ENCODE results near the gene AXDND1.
"Not testable (repeated sequence)": the region's sequence is repeated elsewhere in the genome, so short reads cannot be mapped to it uniquely, and the experiment has no call there.

The AXDND1 gene

GRCh38 chr1:179465661-179466060 lies 99.9 kb downstream of the AXDND1 start:
- DNase-seq (ENCODE audit: low read depth) = not testable (repeated sequence)

DNA sequence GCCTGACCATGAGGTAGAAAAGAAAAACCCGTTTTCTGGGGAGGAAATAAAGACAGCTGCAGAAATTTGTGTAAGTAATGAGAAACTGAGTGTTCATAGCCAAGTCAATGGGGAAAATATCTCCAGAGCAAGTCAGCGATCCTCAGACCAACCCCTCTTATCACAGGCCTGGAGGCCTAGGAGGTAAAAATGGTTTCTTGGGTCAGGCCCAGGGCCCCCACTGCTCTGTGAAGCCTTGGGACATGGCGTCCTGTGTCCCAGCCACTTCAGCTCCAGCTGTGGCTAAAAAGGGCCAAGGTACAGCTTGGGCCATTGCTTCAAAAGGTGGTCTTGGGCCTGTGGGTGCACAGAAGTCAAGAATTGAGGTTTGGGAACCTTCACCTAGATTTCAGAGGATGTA lies 108.9 kb downstream of the AXDND1 start:
- no peak for DNase-seq (ENCODE audit: low read depth)

GRCh38 chr1:179476484-179476883 lies 110.7 kb downstream of the AXDND1 start:
- DNase-seq (ENCODE audit: low read depth) = no peak

GRCh38 chr1:179478370-179478769 lies 112.6 kb downstream of the AXDND1 start:
- DNase-seq (ENCODE audit: low read depth) = no peak

GRCh38 chr1:179490611-179491010 lies 124.8 kb downstream of the AXDND1 start:
- no peak for DNase-seq (ENCODE audit: low read depth)

GRCh38 chr1:179493323-179493722 lies 127.6 kb downstream of the AXDND1 start:
- DNase-seq (ENCODE audit: low read depth) = no peak

- DNase-seq (ENCODE audit: low read depth) = no peak
Observed at GRCh38 chr1:179506199-179506598, 140.4 kb downstream of the AXDND1 start.

GRCh38 chr1:179509384-179509783 lies 143.6 kb downstream of the AXDND1 start:
- no peak for DNase-seq (ENCODE audit: low read depth)

- DNase-seq (ENCODE audit: low read depth) = no peak
Observed at GRCh38 chr1:179510038-179510437, 144.3 kb downstream of the AXDND1 start.

DNA sequence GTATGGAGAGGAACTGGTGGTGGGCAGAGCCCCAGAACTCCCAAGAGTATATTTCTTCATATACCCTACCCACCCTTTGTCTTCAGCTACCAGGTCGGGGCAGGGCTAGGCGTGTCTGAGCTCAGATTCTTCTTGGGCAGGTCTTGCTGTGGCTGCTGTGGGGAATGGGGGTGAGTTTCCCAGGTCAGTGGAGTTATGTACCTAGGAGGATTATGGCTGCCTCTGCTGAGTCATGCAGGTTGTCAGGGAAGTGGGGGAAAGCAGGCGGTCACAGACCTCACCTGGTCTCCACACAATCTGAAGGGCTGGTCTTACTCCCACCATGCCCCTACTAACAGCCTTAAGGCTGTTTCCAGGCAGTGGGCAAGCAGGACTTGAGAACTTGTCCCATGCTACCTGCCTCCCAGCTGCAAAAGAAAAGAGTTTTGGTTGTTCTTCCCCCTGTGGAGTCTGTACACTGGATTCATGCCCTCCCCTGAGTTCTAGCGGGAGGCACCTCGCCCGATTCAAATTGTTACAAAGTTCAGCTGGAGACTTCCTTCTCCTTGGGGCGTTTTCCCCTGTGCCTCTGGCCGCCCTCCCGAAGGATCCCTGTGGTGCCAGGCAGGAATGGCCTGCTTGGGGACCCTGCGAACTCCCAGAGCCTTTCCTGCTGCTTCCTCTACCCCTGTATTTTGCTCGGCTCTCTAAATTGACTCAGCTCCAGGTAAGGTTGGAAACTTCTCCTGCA lies 151.4 kb downstream of the AXDND1 start:
- DNase-seq (ENCODE audit: low read depth) = no peak

- DNase-seq (ENCODE audit: low read depth) = not testable (repeated sequence)
Observed at GRCh38 chr1:179518544-179518943, 152.8 kb downstream of the AXDND1 start.

GRCh38 chr1:179529482-179530195 lies 163.9 kb downstream of the AXDND1 start:
- DNase-seq (ENCODE audit: low read depth) = no peak

DNA sequence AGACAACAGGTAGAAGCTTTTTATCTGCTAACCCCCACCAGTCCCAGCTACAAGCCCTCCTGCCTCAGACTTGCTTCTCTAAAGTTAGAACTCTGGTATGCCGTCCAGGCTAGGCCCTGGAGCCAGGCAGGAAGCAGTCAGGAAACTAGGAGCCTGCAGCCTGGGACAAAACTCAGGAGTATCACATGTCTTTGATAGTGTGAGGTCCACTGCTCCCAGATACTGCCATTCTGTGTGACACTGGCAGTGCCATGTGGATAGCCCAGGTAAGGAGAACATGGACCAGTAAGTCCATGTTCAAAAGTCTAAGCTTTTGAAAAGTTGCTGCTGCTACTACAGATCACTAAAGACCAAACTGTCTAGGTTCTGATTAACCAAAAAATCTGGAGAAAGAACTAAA lies 164.6 kb downstream of the AXDND1 start:
- no peak for DNase-seq (ENCODE audit: low read depth)

DNA sequence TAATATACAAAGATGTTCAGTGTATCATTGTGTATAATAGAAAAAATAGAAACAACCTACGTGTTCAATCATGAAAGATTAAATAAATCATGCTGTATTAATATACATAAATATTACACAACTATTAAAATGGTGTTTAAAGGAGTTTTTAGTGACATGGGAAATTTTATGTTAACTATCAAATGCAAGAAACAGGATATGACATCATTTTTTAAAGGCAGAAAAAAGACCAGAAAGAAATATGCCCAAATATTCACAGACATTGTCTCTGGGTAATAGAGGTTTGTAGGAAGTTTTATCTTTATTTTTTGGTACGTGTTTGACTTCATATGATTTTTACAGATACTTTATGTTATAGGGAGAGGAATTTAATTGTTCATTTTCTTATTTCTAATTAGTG lies 176.0 kb downstream of the AXDND1 start:
- DNase-seq (ENCODE audit: low read depth) = no peak

DNA sequence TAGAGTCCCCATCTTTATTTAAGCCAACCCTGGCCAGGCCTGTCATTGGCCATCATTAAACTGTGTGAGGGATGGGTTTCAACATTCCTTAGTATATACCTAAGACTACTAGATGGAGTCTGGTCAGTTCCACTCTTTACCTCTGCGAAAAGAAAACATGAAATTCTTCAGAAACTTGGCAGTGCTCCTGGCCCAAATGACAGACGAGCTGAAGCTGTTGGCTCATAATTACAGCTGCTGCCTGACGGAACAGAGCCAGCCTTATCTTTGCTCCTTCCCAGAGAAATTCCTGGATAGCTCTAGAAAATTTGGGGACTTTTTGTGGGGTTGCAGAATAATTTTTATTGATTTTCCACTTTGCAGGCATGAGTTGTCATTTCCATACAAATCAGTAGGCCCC lies 179.6 kb downstream of the AXDND1 start:
- DNase-seq (ENCODE audit: low read depth) = no peak

- no peak for DNase-seq (ENCODE audit: low read depth)
Observed at GRCh38 chr1:179547021-179547535, 181.3 kb downstream of the AXDND1 start.

- no peak for DNase-seq (ENCODE audit: low read depth)
Observed at GRCh38 chr1:179548666-179549367, 183.0 kb downstream of the AXDND1 start.

- no peak for DNase-seq (ENCODE audit: low read depth)
Observed at GRCh38 chr1:179549368-179549700, 183.6 kb downstream of the AXDND1 start.

DNA sequence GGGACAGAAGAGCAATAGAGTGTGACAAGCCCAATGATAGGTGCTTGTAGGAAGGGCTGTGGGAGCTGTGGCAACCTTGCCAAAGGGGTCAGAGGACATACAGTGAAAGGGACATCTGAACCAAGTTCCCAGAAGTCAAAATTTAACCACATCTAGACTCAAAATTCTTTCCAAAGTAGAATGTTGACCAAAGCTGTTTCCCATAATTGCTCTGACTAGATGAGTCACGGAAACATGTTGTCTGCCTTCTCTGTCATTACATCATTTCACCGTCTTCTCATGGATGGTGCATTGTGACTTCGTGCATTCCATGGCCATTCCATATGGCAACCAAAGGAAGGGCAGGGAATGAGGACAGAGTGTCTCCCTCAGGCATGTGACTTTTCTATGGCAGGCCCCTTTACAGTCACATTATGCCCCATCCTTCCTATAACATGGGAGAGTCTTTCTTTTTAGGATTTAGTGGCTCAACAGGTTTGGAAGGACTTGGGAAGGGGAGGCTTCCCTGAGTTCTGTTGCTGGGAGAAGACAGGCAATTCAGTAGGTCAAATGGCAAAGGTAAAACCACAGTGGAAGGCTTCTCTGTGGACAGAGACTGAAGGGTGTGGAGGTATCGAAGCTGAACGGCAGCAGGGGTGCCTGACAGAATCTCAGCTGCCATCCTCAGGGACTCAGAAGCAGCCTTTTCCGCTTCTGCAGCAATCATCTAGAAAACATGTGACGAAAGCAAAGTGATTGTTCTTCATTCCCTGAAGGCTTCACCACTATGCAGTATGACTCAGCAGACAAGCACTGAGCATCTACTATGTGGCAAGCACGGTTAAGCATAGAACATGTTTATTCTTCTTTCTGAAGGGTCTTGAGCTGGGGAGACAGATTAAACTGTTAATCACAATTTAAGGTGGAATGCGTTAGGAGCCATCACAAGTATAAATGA lies 185.2 kb downstream of the AXDND1 start:
- DNase-seq (ENCODE audit: low read depth) = no peak

- DNase-seq (ENCODE audit: low read depth) = no peak
Observed at GRCh38 chr1:179554427-179554826, 188.7 kb downstream of the AXDND1 start.

DNA sequence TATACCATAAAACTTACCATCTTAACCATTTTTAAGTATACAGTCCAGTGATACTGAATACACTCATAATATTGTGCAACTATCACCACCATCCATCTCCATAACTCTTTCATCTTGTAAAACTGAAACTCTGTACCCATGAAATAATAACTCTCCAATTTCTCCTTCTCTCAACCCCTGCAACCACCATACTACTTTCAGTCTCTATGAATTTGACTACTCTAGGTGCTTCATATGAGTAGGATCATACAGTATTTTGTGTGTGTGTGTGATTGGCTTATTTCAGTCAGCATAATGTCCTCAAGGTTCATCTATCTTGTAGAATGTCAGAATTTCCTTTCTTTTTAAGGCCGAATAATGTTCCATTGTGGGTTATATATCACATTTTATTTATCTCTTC lies 192.3 kb downstream of the AXDND1 start:
- DNase-seq (ENCODE audit: low read depth) = no peak
